ENCODE data around the gene FBRS.

DNA sequence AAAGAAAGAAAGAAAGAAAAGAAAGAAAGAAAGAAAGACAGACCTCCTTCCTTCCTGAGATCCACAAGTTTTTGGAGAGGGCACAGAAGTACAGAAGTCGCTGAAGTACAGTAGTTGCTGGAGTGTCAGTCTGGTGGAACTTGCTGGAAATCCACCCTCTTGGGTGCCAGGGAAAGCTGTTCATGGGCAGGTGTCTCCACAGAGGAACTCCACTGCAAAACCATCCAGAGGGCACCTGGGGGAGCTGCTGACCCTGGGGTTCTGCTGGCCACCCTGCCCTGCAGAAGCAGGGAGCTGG is 11.0 kb upstream of the FBRS start:
- TF ChIP-seq FOXA1 (IDR thresholded peaks at IDR 0.05) (no peak), ZNF384 (IDR thresholded peaks at IDR 0.05) (no peak), BHLHE40 (IDR thresholded peaks at IDR 0.05; ENCODE audit: borderline replicate concordance) (no peak), SP1 (IDR thresholded peaks at IDR 0.05) (no peak), CTBP1 (IDR thresholded peaks at IDR 0.05; ENCODE audit: borderline replicate concordance) (no peak), FOXM1 (IDR thresholded peaks at IDR 0.05; ENCODE audit: borderline replicate concordance) (no peak), HDGF (IDR thresholded peaks at IDR 0.05; ENCODE audit: borderline replicate concordance) (no peak), FOXK2 (IDR thresholded peaks at IDR 0.05) (no peak), ELF4 (IDR thresholded peaks at IDR 0.05) (no peak), TARDBP (IDR thresholded peaks at IDR 0.05) (no peak)
